Brain microvascular endothelial cell (primary cell): ENCODE results near the gene COL7A1.

Experiments used
- DNase-seq: peaks from one replicate; pipeline ENCODE4 v3.0.0-alpha.2; 2020
- H3K27ac ChIP-seq: fragments of 250-450 bp; sonication (Bioruptor Pico); 2 replicates; pipeline ENCODE4 v1.5.1; 2020; ENCODE audit warnings: mild to moderate bottlenecking, moderate library complexity
- H3K27me3 ChIP-seq: fragments of 250-450 bp; sonication (Bioruptor Pico); replicated peaks from 2 replicates; pipeline ENCODE4 v1.5.1; 2020; ENCODE audit warnings: mild to moderate bottlenecking
- H3K36me3 ChIP-seq: fragments of 250-450 bp; sonication (Bioruptor Pico); replicated peaks from 2 replicates; pipeline ENCODE4 v1.5.1; 2020; ENCODE audit warnings: mild to moderate bottlenecking
- H3K4me3 ChIP-seq: 2 replicates; pipeline ENCODE4 v1.5.1; 2011; ENCODE audit warnings: low read depth, mild to moderate bottlenecking, control low read depth, low read length, moderate library complexity
- in situ Hi-C: cut with HindIII; loops from 2 replicates; pipeline ENCODE4 v1.10.0; 2017; ENCODE audit warnings: low sequenced_read_pairs, low pct_ligation_motif_present
- TF ChIP-seq, protein P1 (sequence below): IDR thresholded peaks from 2 replicates; pipeline ENCODE4 v1.5.1; 2011; ENCODE audit warnings: low read depth, mild to moderate bottlenecking, moderate library complexity, low read length, control low read depth, inconsistent platforms; ENCODE audit errors: missing control alignments

The COL7A1 gene

DNA sequence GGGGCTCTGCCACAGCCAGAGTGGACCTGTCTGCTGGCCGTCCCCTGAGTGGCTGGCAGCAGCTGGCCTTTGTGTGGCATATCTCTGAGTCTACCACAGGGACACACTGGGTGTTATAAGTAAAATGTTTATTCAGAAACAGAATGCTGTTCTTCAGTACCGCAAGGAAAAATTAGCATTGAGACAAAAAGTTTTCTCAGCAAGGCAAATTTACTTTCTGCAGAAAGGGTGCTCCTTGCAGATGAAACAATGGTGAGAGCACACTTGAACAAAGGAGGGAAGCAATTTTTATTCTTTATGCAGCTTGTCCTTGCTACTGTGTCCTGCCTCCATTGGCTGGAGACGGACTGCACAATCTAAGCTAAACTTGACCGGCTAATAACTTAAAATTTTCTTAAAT lies 22.4 kb upstream of the COL7A1 start:
- Histone ChIP-seq H3K36me3 (no peaks in the 10 kb centered on the region), H3K4me3 (no peak overlapping the region), H3K27ac (no peak overlapping the region), H3K27me3 (no peaks in the 10 kb centered on the region)
- TF ChIP-seq, protein P1, sequence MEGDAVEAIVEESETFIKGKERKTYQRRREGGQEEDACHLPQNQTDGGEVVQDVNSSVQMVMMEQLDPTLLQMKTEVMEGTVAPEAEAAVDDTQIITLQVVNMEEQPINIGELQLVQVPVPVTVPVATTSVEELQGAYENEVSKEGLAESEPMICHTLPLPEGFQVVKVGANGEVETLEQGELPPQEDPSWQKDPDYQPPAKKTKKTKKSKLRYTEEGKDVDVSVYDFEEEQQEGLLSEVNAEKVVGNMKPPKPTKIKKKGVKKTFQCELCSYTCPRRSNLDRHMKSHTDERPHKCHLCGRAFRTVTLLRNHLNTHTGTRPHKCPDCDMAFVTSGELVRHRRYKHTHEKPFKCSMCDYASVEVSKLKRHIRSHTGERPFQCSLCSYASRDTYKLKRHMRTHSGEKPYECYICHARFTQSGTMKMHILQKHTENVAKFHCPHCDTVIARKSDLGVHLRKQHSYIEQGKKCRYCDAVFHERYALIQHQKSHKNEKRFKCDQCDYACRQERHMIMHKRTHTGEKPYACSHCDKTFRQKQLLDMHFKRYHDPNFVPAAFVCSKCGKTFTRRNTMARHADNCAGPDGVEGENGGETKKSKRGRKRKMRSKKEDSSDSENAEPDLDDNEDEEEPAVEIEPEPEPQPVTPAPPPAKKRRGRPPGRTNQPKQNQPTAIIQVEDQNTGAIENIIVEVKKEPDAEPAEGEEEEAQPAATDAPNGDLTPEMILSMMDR, result no peak
- no peak for DNase-seq
- in situ Hi-C loops, result no loop called here

DNA sequence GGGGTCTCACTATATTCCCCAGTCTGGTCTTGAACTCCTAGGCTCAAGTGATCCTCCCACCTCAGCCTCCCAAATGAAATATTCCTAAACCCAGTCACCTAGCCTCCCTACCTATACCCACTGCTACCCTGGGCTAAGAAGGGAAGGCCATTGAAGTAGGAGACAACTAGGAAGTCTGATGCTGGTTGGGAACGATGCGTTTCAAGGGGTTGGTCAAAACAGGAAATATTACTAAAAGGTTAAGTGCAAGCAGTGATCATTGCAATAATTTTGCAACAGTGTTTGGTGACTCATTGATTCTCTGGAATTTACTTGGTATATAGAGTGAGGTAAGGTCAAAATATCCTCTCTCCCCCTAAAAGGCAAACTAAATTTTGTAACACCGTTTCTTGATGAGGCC lies 18.9 kb upstream of the COL7A1 start:
- Histone ChIP-seq H3K27me3 (no peaks in the 10 kb centered on the region), H3K4me3 (no peak overlapping the region), H3K36me3 (no peaks in the 10 kb centered on the region), H3K27ac (no peak overlapping the region)
- in situ Hi-C loops, result no loop called here
- DNase-seq, result peak; percentile 9
- TF ChIP-seq, protein P1, result no peak

DNA sequence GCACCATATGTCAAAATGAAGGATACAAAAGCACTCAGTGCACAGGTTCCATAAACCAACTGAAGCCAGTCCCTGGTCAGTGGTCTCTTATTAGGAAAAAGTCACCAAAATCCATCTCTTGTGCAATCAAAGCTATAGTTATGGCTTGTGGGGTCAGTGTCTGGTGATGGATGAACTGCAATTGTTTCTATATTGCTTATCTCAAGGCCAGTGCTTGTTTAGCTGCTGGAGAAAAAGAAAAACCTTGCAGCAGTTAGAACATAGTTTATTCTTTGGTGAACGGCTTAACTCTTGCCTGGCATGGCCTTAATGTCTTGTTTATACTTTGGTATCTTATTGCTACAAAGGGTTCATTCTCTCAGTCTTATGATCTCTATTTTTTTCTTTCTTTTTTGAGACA lies 17.2 kb upstream of the COL7A1 start:
- TF ChIP-seq, protein P1, result no peak
- DNase-seq, result no peak
- H3K4me3 ChIP-seq, result no peak overlapping the region

DNA sequence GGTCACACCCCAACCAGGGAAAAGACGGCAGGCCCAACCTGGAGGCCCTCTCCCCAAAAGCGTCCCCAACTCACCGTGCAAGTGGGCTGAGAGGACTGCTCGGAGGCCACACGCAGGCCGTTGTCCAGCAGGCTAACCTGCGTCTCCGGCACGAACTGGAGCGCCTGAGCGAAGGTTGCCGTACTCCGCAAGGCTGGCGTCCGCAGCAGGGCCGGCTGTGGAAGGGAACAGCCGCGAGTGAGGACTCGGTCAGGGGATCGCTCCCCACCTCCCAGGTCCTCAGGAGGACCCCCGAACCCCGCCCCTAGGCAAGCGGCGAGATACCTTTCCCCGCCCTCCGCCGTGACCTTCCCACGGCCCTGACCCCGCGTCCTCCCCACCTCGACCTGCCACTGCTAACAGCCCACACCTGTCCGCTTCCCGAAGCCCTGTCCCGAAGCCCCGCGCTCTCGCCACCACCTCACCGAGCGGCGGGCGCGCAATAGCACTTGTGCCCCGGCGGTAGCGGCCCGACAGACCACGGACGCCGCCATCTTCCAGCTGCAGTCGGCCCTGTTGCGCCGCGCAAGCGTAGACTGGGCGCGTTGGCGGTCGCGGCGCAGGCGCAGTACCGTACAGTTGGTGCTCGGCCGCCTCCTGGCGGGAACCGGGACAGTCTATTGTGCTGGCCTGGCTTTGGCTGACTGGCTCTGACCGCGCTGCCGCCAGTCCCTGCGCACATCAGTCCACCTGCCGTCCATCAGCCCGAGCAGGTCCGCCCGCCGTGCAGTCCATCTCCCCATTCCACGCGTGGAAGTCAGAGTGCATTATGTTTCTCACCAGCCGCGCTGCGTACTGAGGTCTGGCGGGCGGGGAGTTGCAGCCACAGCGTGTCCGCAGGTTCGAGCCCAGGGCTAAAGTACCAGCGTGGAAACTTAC lies 14.2 kb upstream of the COL7A1 start, which contains the start of gene UQCRC1:
Gene UQCRC1 (minus strand): TSS at position 559 of the 918 bp plus-strand sequence. CDS start 26 bp downstream, at position 533.
- Histone ChIP-seq H3K27me3 (no peaks in the 10 kb centered on the region), H3K27ac (peak within 1 kb of the TSS; percentile 67), H3K36me3 (peaks cover 18% of the 10 kb centered on the region), H3K4me3 (peak within 1 kb of the TSS; percentile 100)
- TF ChIP-seq, protein P1, result peak; percentile 83
- DNase-seq, result peak; percentile 88
- in situ Hi-C loops, result no loop called here

More for the DNA sequence above, 17.2 kb upstream of the COL7A1 start:
- no peaks in the 10 kb centered on the region for H3K36me3 ChIP-seq
- H3K27ac ChIP-seq, result no peak overlapping the region
- in situ Hi-C loops, result no loop called here
- no peaks in the 10 kb centered on the region for H3K27me3 ChIP-seq

DNA sequence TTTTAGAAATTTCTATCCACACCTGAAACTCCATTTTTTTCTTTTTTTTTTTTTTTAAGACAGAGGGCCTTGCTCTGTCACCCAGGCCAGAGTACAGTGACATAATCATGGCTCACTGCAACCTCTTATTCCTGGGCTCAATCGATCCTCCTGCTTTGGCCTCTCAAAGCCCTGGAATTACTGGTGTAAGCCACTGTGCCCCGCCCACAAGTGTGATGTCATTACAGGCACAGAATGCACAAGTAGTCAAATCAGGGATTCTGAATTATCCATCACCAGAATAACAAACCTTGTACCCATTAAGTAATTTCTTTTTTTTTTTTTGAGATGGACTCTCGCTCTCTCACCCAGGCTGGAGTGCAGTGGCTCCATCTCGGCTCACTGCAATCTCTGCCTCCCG lies 12.4 kb upstream of the COL7A1 start:
- H3K4me3 ChIP-seq, result no peak overlapping the region
- DNase-seq, result no peak
- H3K27ac ChIP-seq, result no peak overlapping the region
- TF ChIP-seq, protein P1, result no peak
- H3K36me3 ChIP-seq, result peaks cover 37% of the 10 kb centered on the region
- H3K27me3 ChIP-seq, result no peaks in the 10 kb centered on the region
- in situ Hi-C loops, result no loop called here

DNA sequence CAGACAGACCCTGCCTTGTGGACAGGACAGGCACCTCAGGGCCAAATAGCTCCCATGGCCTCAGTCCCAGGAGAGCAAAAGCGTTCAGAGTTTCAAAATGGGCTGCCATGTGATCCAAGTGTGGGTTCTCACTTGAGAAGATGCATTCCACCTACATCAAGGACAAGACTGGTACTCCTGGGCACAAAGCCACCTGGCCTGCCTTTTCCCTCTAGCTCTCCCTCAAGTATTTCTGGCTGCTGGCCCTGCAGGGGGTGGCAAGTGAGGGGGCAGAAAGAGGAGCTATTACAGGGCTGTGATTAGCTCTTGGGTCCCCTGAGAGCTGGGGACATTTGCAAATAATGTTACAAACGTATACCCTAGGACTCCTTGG lies 6.5 kb upstream of the COL7A1 start:
- H3K4me3 ChIP-seq, result no peak overlapping the region
- DNase-seq, result no peak
- H3K36me3 ChIP-seq, result peaks cover 74% of the 10 kb centered on the region
- no peak overlapping the region for H3K27ac ChIP-seq
- TF ChIP-seq, protein P1, result no peak
- H3K27me3 ChIP-seq, result no peaks in the 10 kb centered on the region
- in situ Hi-C loops, result no loop called here
